H1 (cell line): Measurements from ENCODE around the gene USP3. TPM values are rescaled to one million over a fixed set of nuclear protein-coding genes. Genes with fewer than 3 reads are reported as not detected.

Experiments used
- CTCF ChIA-PET: fragments of 300-600 bp; sonication (Branson Sonifier 250); formaldehyde crosslinking; loops from one replicate; lab custom pipeline; 2021; ENCODE audit not compliant: partially characterized antibody; lab: Charles Lee
- POLR2A ChIA-PET: fragments of 300-600 bp; sonication (Branson Sonifier 250); formaldehyde crosslinking; loops from one replicate; lab custom pipeline; 2021; ENCODE audit warnings: inconsistent platforms; ENCODE audit not compliant: partially characterized antibody; lab: Charles Lee
- DNase-seq, 2 experiments: peaks; one replicate each; pipeline versions ENCODE4 v3.0.0 to v3.0.0-alpha.2; 2010 to 2022; ENCODE audit warnings: low spot score in 2 of 2, low read depth in 1 of 2, mixed read lengths in 1 of 2
- FAIRE-seq: peaks from 2 replicates; lab custom pipeline; 2011; peaks lifted over from hg19 to GRCh38; lab: Jason Lieb, UNC
- H2AFZ ChIP-seq: 2 replicates; pipeline ENCODE4 v1.8.1; 2012; ENCODE audit warnings: low read length, inconsistent platforms
- H2AK5ac ChIP-seq: 2 replicates; pipeline ENCODE4 v1.6.1; 2013; ENCODE audit warnings: low read depth, low read length
- H2BK120ac ChIP-seq: replicated peaks from 2 replicates; pipeline ENCODE3; 2013; ENCODE audit warnings: low read depth, low read length, inconsistent platforms
- H2BK12ac ChIP-seq: 2 replicates; pipeline ENCODE4 v1.6.1; 2013; ENCODE audit warnings: low read depth, low read length
- H2BK15ac ChIP-seq: 2 replicates; pipeline ENCODE4 v1.6.1; 2013; ENCODE audit warnings: low read length
- H2BK20ac ChIP-seq: 2 replicates; pipeline ENCODE4 v1.6.1; 2013; ENCODE audit warnings: low read length
- H2BK5ac ChIP-seq: 2 replicates; pipeline ENCODE4 v1.6.1; 2013; ENCODE audit warnings: low read depth, low read length
- H3K14ac ChIP-seq: 2 replicates; pipeline ENCODE4 v1.6.1; 2013; ENCODE audit warnings: inconsistent platforms; ENCODE audit not compliant: insufficient read length
- H3K18ac ChIP-seq: 2 replicates; pipeline ENCODE4 v1.6.1; 2013; ENCODE audit warnings: low read length; ENCODE audit errors: extremely low read depth
- H3K23ac ChIP-seq: 2 replicates; pipeline ENCODE4 v1.6.1; 2013; ENCODE audit warnings: inconsistent platforms; ENCODE audit not compliant: insufficient read length
- H3K23me2 ChIP-seq: 2 replicates; pipeline ENCODE4 v1.6.1; 2013; ENCODE audit warnings: low read depth, low read length
- H3K27ac ChIP-seq: 2 replicates; pipeline ENCODE4 v1.6.1; 2011; ENCODE audit warnings: low read depth, low read length, inconsistent platforms
- H3K27me3 ChIP-seq, 4 experiments: replicated peaks in 1 of 4; 1 replicate in 1 of 4; 2 replicates in 3 of 4; pipeline versions ENCODE4 v1.6.1 to v1.8.1; 2011 to 2013; ENCODE audit warnings: low read length in 3 of 4, mild to moderate bottlenecking in 3 of 4, inconsistent platforms in 2 of 4, mixed read lengths in 2 of 4, moderate library complexity in 1 of 4; ENCODE audit not compliant: control insufficient read depth in 3 of 4, insufficient read depth in 3 of 4; ENCODE audit errors: extremely low read depth in 1 of 4
- H3K36me3 ChIP-seq, 4 experiments: 2 replicates each; pipeline versions ENCODE4 v1.6.1 to v1.8.1; 2011 to 2013; ENCODE audit warnings: mild to moderate bottlenecking in 4 of 4, low read length in 3 of 4, moderate library complexity in 2 of 4, control low read depth in 1 of 4, inconsistent platforms in 1 of 4; ENCODE audit not compliant: insufficient read depth in 4 of 4, control insufficient read depth in 2 of 4
- H3K4ac ChIP-seq: replicated peaks from 2 replicates; pipeline ENCODE3; 2013; ENCODE audit warnings: low read length, low read depth, mixed read lengths, inconsistent platforms; ENCODE audit not compliant: insufficient read length
- H3K4me1 ChIP-seq, 4 experiments: replicated peaks in 1 of 4; 1 replicate in 1 of 4; 2 replicates in 3 of 4; pipeline versions ENCODE4 v1.6.1 to v1.8.1; 2011 to 2013; ENCODE audit warnings: low read length in 3 of 4, inconsistent platforms in 2 of 4, mixed read lengths in 1 of 4; ENCODE audit not compliant: insufficient read depth in 4 of 4, control insufficient read depth in 3 of 4
- H3K4me2 ChIP-seq, 2 experiments: 2 replicates each; pipeline versions ENCODE4 v1.6.1 to v1.8.1; 2011 to 2013; ENCODE audit warnings: low read depth in 2 of 2, low read length in 2 of 2, control low read depth in 1 of 2, inconsistent platforms in 1 of 2, mild to moderate bottlenecking in 1 of 2; ENCODE audit not compliant: insufficient read depth in 1 of 2
- H3K4me3 ChIP-seq, 4 experiments: fragments of 200-600, 300-600 bp in 1 of 4; sonication (generic), shearing (Covaris generic), sonication (Bioruptor Twin) in 1 of 4; 2 replicates each; pipeline versions ENCODE4 v1.5.1 to v1.8.1; 2011 to 2016; ENCODE audit warnings: low read length in 4 of 4, low read depth in 3 of 4, control low read depth in 2 of 4, inconsistent platforms in 2 of 4, mild to moderate bottlenecking in 2 of 4, mixed read lengths in 1 of 4, moderate library complexity in 1 of 4; ENCODE audit not compliant: insufficient read depth in 2 of 4; ENCODE audit errors: extremely low read depth in 1 of 4
- H3K56ac ChIP-seq: replicated peaks from 2 replicates; pipeline ENCODE3; 2013; ENCODE audit warnings: low read depth, mild to moderate bottlenecking, mixed read lengths, low read length, inconsistent platforms; ENCODE audit not compliant: insufficient read length
- H3K79me1 ChIP-seq: 2 replicates; pipeline ENCODE4 v1.6.1; 2013; ENCODE audit warnings: low read depth, low read length, control low read depth
- H3K79me2 ChIP-seq, 2 experiments: 2 replicates each; pipeline versions ENCODE4 v1.6.1 to v1.8.1; 2012 to 2013; ENCODE audit warnings: low read length in 2 of 2, mild to moderate bottlenecking in 2 of 2, inconsistent platforms in 1 of 2; ENCODE audit not compliant: insufficient read depth in 2 of 2, control insufficient read depth in 1 of 2
- H3K9ac ChIP-seq, 4 experiments: replicated peaks in 1 of 4; 1 replicate in 1 of 4; 2 replicates in 3 of 4; pipeline versions ENCODE4 v1.6.1 to v1.8.1; 2011 to 2013; ENCODE audit warnings: low read depth in 3 of 4, low read length in 3 of 4, control low read depth in 2 of 4, mild to moderate bottlenecking in 2 of 4, moderate library complexity in 2 of 4, inconsistent platforms in 1 of 4; ENCODE audit errors: extremely low read depth in 1 of 4
- H3K9me3 ChIP-seq, 2 experiments: 2 replicates each; pipeline versions ENCODE4 v1.6.1 to v1.8.1; 2012 to 2013; ENCODE audit warnings: mild to moderate bottlenecking in 2 of 2, moderate library complexity in 2 of 2, control low read depth in 1 of 2, inconsistent platforms in 1 of 2, low read depth in 1 of 2, low read length in 1 of 2, mixed read lengths in 1 of 2; ENCODE audit not compliant: insufficient read depth in 2 of 2
- H4K20me1 ChIP-seq, 2 experiments: replicated peaks in 1 of 2; 2 replicates each; pipeline versions ENCODE3 to v1.8.1; 2011 to 2013; ENCODE audit warnings: inconsistent platforms in 2 of 2, low read length in 2 of 2, mild to moderate bottlenecking in 1 of 2; ENCODE audit not compliant: insufficient read depth in 2 of 2, control insufficient read depth in 1 of 2
- H4K5ac ChIP-seq: 2 replicates; pipeline ENCODE4 v1.6.1; 2013; ENCODE audit warnings: low read length, low read depth, mixed read lengths, inconsistent platforms; ENCODE audit not compliant: insufficient read length
- H4K8ac ChIP-seq: 2 replicates; pipeline ENCODE4 v1.8.0; 2013; ENCODE audit warnings: mild to moderate bottlenecking, moderate library complexity, low read length, inconsistent platforms; ENCODE audit not compliant: insufficient read depth; ENCODE audit errors: extremely low read depth
- H4K91ac ChIP-seq: replicated peaks from 2 replicates; pipeline ENCODE3; 2013; ENCODE audit warnings: low read length, mixed read lengths, inconsistent platforms; ENCODE audit not compliant: insufficient read length
- CHD1 ChIP-seq: IDR thresholded peaks from 2 replicates; pipeline ENCODE4 v1.6.1; 2012; ENCODE audit warnings: low read depth, low read length, improper control_type of control experiment
- CHD2 ChIP-seq: IDR thresholded peaks from 2 replicates; pipeline ENCODE4 v1.6.1; 2012; ENCODE audit warnings: low read length, improper control_type of control experiment
- CREB1 ChIP-seq: IDR thresholded peaks from 2 replicates; pipeline ENCODE4 v1.6.1; 2012; ENCODE audit warnings: inconsistent platforms
- CTBP2 ChIP-seq: IDR thresholded peaks from 2 replicates; pipeline ENCODE4 v1.7.0; 2011; ENCODE audit warnings: borderline replicate concordance, mild to moderate bottlenecking, moderate library complexity, mixed read lengths, low read length; ENCODE audit not compliant: insufficient read depth, insufficient read length
- EZH2 ChIP-seq: fragments of 200-600 bp; sonication (generic); IDR thresholded peaks from 2 replicates; pipeline ENCODE4 v1.7.1; 2012; ENCODE audit warnings: low read depth, mild to moderate bottlenecking, moderate library complexity, low read length, inconsistent platforms; ENCODE audit not compliant: severe bottlenecking
- GTF2F1 ChIP-seq: IDR thresholded peaks from 2 replicates; pipeline ENCODE4 v1.6.1; 2012; ENCODE audit warnings: low read depth, low read length, improper control_type of control experiment, borderline replicate concordance
- KDM4A ChIP-seq: IDR thresholded peaks from one replicate; pipeline ENCODE4 v1.7.1; 2012; ENCODE audit warnings: low read depth, mild to moderate bottlenecking, moderate library complexity, low read length, inconsistent platforms; ENCODE audit not compliant: severe bottlenecking
- NANOG ChIP-seq: IDR thresholded peaks from 2 replicates; pipeline ENCODE4 v1.6.1; 2011; ENCODE audit warnings: low read length, low read depth, mild to moderate bottlenecking, inconsistent platforms; ENCODE audit not compliant: insufficient read depth, poor library complexity, severe bottlenecking
- SIN3A ChIP-seq, 2 experiments: IDR thresholded peaks in 1 of 2; conservative IDR thresholded peaks in 1 of 2; 2 replicates each; pipeline ENCODE4 v1.6.1; 2011 to 2012; ENCODE audit warnings: low read length in 2 of 2, improper control_type of control experiment in 1 of 2, low read depth in 1 of 2, mild to moderate bottlenecking in 1 of 2
- SP2 ChIP-seq: IDR thresholded peaks from 2 replicates; pipeline ENCODE4 v1.6.1; 2012; ENCODE audit warnings: mild to moderate bottlenecking, low read length, inconsistent platforms
- TAF1 ChIP-seq: IDR thresholded peaks from 2 replicates; pipeline ENCODE4 v1.6.1; 2011; ENCODE audit warnings: mild to moderate bottlenecking, low read depth, low read length
- WGBS, 2 experiments: shearing (Covaris generic) in 1 of 2; methylation state at CpG; one replicate each; pipeline versions ENCODE4 v1.1.6 to v1.1.7; 2013 to 2015; ENCODE audit warnings: low lambda C conversion rate in 2 of 2, mixed read lengths in 2 of 2, inconsistent platforms in 1 of 2, low coverage in 1 of 2, missing lambda C conversion rate in 1 of 2; ENCODE audit not compliant: insufficient replicate concordance in 2 of 2, insufficient coverage in 1 of 2, insufficient read length in 1 of 2; ENCODE audit errors: extremely low coverage in 1 of 2, missing lambda C conversion rate in 1 of 2; 5-methylcytosine and 5-hydroxymethylcytosine counted together
- polyA plus RNA-seq, 7 experiments: library from polyadenylated mRNA; depleted of rRNA in 3 of 7; stranded (reverse) in 5 of 7; unstranded in 2 of 7; fragments of >200 nt in 5 of 7; fragments of 200-250 nt in 2 of 7; gene quantifications; 1 replicate in 5 of 7; 2 replicates in 1 of 7; 4 replicates in 1 of 7; pipeline versions ENCODE4 v1.2.1 to v1.2.3, GENCODE V29; 2011 to 2013; ENCODE audit warnings: missing spikeins in 2 of 7, mixed read lengths in 2 of 7
- total RNA-seq: library from RNA; stranded (reverse); fragmentation: NEBNext Ultra II Directional; extraction: Animal tissue kit (Norgen Biotek cat#: 25700); gene quantifications from 2 replicates; pipeline ENCODE4 v1.2.1, GENCODE V29; 2021

The USP3 gene
- total and polyA plus RNA-seq, 2 of the 8 experiments (the other 6 are each of a cell fraction or from before 2014, with no cell fraction given), result 15.5 to 16.2 TPM

DNA sequence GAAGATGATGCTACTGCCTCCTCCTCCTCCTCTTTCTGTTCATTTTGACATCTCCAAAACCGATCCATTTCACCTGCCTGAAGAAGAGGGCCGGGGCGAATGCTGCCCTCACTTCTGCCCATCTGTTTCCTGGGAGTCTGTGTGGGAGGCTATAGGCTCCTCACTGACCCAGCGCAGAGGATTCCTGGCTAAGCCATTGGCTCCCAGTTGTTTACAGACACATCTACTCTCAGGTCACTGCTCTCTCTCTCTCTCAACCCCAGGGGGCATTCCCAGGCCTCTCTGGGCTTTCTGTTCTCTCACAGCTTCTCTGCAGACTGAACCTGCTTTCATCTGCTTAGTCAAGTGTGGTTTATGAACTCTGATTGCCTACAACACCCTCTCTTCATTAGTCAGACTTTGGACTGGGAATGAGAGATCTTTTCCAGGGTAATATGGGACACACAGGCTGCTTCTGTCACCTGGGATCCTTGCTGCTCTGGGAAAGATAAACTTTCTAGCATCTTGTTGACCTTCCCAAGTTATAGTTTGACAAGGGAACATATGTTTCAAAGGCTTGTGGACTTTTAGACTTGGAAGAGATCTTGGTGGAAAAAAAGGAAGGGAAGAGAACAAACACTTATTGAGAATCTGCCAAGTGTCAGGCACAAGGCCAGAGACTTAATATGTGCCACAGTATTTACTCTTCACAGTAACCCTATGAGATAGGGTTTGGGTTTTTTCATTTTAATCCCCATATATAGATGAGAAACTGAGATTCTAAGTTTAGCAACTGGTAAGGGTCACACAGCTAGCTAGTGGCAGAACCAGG lies 30.2 kb upstream of the USP3 start:
- H3K4me2 ChIP-seq, result no peak overlapping the region
- H3K23me2 ChIP-seq, result no peaks in the 10 kb centered on the region
- FAIRE-seq, result no peak
- no peak overlapping the region for H4K5ac ChIP-seq
- no peak overlapping the region for H4K8ac ChIP-seq
- H2BK120ac ChIP-seq, result no peak overlapping the region
- H2BK12ac ChIP-seq, result no peak overlapping the region
- H3K9ac ChIP-seq, result no peak overlapping the region; a peak in 1 of 7 replicates
- no peak overlapping the region for H3K23ac ChIP-seq
- CTCF ChIA-PET, result interaction anchor here (1.5 to 3.3 kb wide), 3 partner anchors 7 to 13 kb away, joined by 5 to 21 read pairs (median 5); no protein-coding TSS in a partner anchor
- H4K20me1 ChIP-seq, result no peaks in the 10 kb centered on the region
- no peaks in the 10 kb centered on the region for H3K79me2 ChIP-seq
- no peak overlapping the region for H3K4ac ChIP-seq
- H3K18ac ChIP-seq, result no peak overlapping the region
- no peak overlapping the region for H2AK5ac ChIP-seq
- no peaks in the 10 kb centered on the region for H3K9me3 ChIP-seq
- 63% methylated on average over 4 of the region's 4 CpGs; no CpG with 5 or more reads in 1 of the 2 experiments for WGBS, 2 experiments
- H3K27me3 ChIP-seq, result no peaks in the 10 kb centered on the region
- POLR2A ChIA-PET, result no interaction called here
- DNase-seq, result peak in 1 of 2 experiments; percentile 62
- no peak overlapping the region for H3K56ac ChIP-seq
- H2BK20ac ChIP-seq, result no peak overlapping the region
- no peak overlapping the region for H2BK15ac ChIP-seq
- H3K27ac ChIP-seq, result no peak overlapping the region
- no peaks in the 10 kb centered on the region for H3K36me3 ChIP-seq
- no peak overlapping the region for H2AFZ ChIP-seq
- no peak overlapping the region for H2BK5ac ChIP-seq
- no peak overlapping the region for H4K91ac ChIP-seq
- no peaks in the 10 kb centered on the region for H3K79me1 ChIP-seq
- H3K14ac ChIP-seq, result no peak overlapping the region
- H3K4me1 ChIP-seq, result no peaks in the 10 kb centered on the region; a peak in 3 of 7 replicates
- H3K4me3 ChIP-seq, result no peak overlapping the region
- no peak for TF ChIP-seq GTF2F1
- no peak for TF ChIP-seq SIN3A (conservative IDR thresholded peaks at IDR 0.05 in 1 of 2, IDR thresholded peaks at IDR 0.05 in 1 of 2; ENCODE audit: low read depth in 1 of 2, low read length in 2 of 2)
- no peak for TF ChIP-seq NANOG
- no peak for TF ChIP-seq CHD1
- no peak for TF ChIP-seq TAF1
- no peak for TF ChIP-seq CHD2
- TF ChIP-seq EZH2, result no peak
- no peak for TF ChIP-seq SP2
- TF ChIP-seq CTBP2, result no peak
- TF ChIP-seq CREB1, result no peak
- TF ChIP-seq KDM4A, result no peak
